ENCODE results near the gene ARID4B. TPM values are rescaled to one million over a fixed set of nuclear protein-coding genes. Genes with fewer than 3 reads are reported as not detected.

Gene ARID4B
- total and polyA plus RNA-seq, 2 of the 13 experiments (the other 11 are each of a cell fraction or from before 2014, with no cell fraction given), result 9.7 to 24.6 TPM

DNA sequence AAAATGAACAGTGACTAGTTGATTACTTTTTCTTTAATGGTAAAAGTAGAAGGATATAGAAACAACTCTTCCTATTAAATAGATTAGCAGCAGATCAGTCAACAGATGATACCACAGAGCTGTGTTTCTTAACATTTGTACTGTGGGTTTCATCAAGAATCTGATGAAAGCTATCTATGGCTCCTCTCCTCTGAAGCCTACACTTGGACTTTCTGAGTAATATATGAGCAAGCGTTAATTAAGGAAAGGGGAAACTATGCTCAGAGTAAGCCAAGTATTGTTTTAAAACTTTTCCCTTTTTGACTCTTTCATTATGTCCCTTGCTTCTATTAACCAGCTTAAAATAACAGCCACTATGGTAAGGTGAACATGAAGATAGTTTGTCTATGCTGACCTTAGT is 10.8 kb downstream of the ARID4B start:
- H3K9me3 ChIP-seq (ENCODE audit: low read length), result no peaks in the 10 kb centered on the region
- peaks cover 96% of the 10 kb centered on the region for H3K79me2 ChIP-seq (ENCODE audit: insufficient read depth, low read length)
- no peak overlapping the region for H3K4me3 ChIP-seq (replicated peaks in 1 of 3; ENCODE audit: insufficient read depth in 1 of 3, low read depth in 2 of 3, low read length in 3 of 3)
- no peak overlapping the region for H3K27ac ChIP-seq (ENCODE audit: extremely low read length, insufficient read depth, low read length)
- in situ Hi-C loops (cut with HindIII; ENCODE audit: extremely low pct_ligation_motif_present, low pct_unique_long_range_greater_than_20kb), result no loop called here
- ChIA-PET CTCF (ENCODE audit: low intra/inter-chr PET ratio, low total read pairs) (no interaction called here), POLR2A (no interaction called here)
- H3K4me1 ChIP-seq (ENCODE audit: insufficient read depth, low read length), result peaks cover 58% of the 10 kb centered on the region
- H4K20me1 ChIP-seq (ENCODE audit: insufficient read depth, low read length), result peaks cover 37% of the 10 kb centered on the region
- no peak for FAIRE-seq
- DNase-seq (ENCODE audit: low spot score), result no peak
- BruUV-seq (replicated peaks), result no TSS peak
- no peak overlapping the region for H3K4me2 ChIP-seq (ENCODE audit: low read depth, low read length)
- WGBS (ENCODE audit: low lambda C conversion rate), result 96% methylated on average over 1 of the region's 1 CpG
- ATAC-seq, result no peak
- TF ChIP-seq NR2C2 (CRISPR knock-in tag; IDR thresholded peaks at IDR 0.05; ENCODE audit: borderline replicate concordance) (no peak), ZNF224 (CRISPR knock-in tag; IDR thresholded peaks at IDR 0.05) (no peak), ZNF20 (CRISPR knock-in tag; IDR thresholded peaks at IDR 0.05) (no peak), HNRNPUL1 (IDR thresholded peaks at IDR 0.05; ENCODE audit: low read depth, low read length) (no peak), ZSCAN22 (CRISPR knock-in tag; IDR thresholded peaks at IDR 0.05) (no peak), NR2F6 (IDR thresholded peaks at IDR 0.05) (no peak), NR2F6 (CRISPR knock-in tag; IDR thresholded peaks at IDR 0.05) (no peak)
- TF ChIP-seq, protein P1, sequence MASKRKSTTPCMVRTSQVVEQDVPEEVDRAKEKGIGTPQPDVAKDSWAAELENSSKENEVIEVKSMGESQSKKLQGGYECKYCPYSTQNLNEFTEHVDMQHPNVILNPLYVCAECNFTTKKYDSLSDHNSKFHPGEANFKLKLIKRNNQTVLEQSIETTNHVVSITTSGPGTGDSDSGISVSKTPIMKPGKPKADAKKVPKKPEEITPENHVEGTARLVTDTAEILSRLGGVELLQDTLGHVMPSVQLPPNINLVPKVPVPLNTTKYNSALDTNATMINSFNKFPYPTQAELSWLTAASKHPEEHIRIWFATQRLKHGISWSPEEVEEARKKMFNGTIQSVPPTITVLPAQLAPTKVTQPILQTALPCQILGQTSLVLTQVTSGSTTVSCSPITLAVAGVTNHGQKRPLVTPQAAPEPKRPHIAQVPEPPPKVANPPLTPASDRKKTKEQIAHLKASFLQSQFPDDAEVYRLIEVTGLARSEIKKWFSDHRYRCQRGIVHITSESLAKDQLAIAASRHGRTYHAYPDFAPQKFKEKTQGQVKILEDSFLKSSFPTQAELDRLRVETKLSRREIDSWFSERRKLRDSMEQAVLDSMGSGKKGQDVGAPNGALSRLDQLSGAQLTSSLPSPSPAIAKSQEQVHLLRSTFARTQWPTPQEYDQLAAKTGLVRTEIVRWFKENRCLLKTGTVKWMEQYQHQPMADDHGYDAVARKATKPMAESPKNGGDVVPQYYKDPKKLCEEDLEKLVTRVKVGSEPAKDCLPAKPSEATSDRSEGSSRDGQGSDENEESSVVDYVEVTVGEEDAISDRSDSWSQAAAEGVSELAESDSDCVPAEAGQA (IDR thresholded peaks at IDR 0.05; ENCODE audit: low read depth), result no peak
- TF ChIP-seq, protein P1 (CRISPR knock-in tag; IDR thresholded peaks at IDR 0.05; ENCODE audit: borderline replicate concordance), result no peak
- no peak overlapping the region for H3K9ac ChIP-seq (ENCODE audit: insufficient read depth, low read depth, low read length)
- no peak overlapping the region for H2AFZ ChIP-seq (ENCODE audit: low read length)
- intact Hi-C loops (cut with micrococcal nuclease; ENCODE audit: unreplicated experiment), result no loop called here
- no peaks in the 10 kb centered on the region for H3K27me3 ChIP-seq (ENCODE audit: control insufficient read depth in 1 of 2, insufficient read depth in 2 of 2, low read length in 2 of 2)
- peaks cover 0 to 11% of the 10 kb centered on the region in 2 experiments; a peak in 4 of 5 replicates for H3K36me3 ChIP-seq (replicated peaks in 1 of 2; ENCODE audit: control insufficient read depth in 1 of 2, insufficient read depth in 2 of 2, low read length in 2 of 2)

Data from HepG2 (cell line).